H9 (cell line): ENCODE results near the gene WNT9A. TPM values are rescaled to one million over a fixed set of nuclear protein-coding genes. Genes with fewer than 3 reads are reported as not detected.

Experiments used
- DNase-seq: peaks from one replicate; pipeline ENCODE4 v3.0.0-alpha.2; 2017
- H2AFZ ChIP-seq: one replicate; pipeline ENCODE4 v1.6.1; 2013; ENCODE audit warnings: mild to moderate bottlenecking, low read length, control low read depth, moderate library complexity
- H2AK5ac ChIP-seq: 2 replicates; pipeline ENCODE4 v1.6.1; 2013; ENCODE audit warnings: low read length, control low read depth, mixed read lengths; ENCODE audit not compliant: insufficient read length
- H2BK120ac ChIP-seq: one replicate; pipeline ENCODE4 v1.6.1; 2013; ENCODE audit warnings: low read depth, mild to moderate bottlenecking, low read length, control low read depth, inconsistent platforms; ENCODE audit not compliant: poor library complexity, severe bottlenecking
- H2BK12ac ChIP-seq: 2 replicates; pipeline ENCODE4 v1.6.1; 2013; ENCODE audit warnings: low read length, control low read depth, mixed read lengths, low read depth; ENCODE audit not compliant: insufficient read length
- H2BK15ac ChIP-seq: 2 replicates; pipeline ENCODE4 v1.6.1; 2013; ENCODE audit warnings: low read depth, low read length, control low read depth
- H2BK20ac ChIP-seq: one replicate; pipeline ENCODE4 v1.6.1; 2013; ENCODE audit warnings: low read depth, mild to moderate bottlenecking, low read length, control low read depth, inconsistent platforms; ENCODE audit not compliant: poor library complexity, severe bottlenecking
- H2BK5ac ChIP-seq: 2 replicates; pipeline ENCODE4 v1.6.1; 2013; ENCODE audit warnings: low read length, control low read depth, mixed read lengths; ENCODE audit not compliant: insufficient read length
- H3K14ac ChIP-seq: 2 replicates; pipeline ENCODE4 v1.6.1; 2013; ENCODE audit warnings: low read length, control low read depth; ENCODE audit not compliant: insufficient read depth
- H3K18ac ChIP-seq: 2 replicates; pipeline ENCODE4 v1.6.1; 2013; ENCODE audit warnings: low read depth, mild to moderate bottlenecking, mixed read lengths, low read length, control low read depth; ENCODE audit not compliant: insufficient read length
- H3K23ac ChIP-seq: 2 replicates; pipeline ENCODE4 v1.6.1; 2013; ENCODE audit warnings: low read length, control low read depth, mixed read lengths, low read depth; ENCODE audit not compliant: insufficient read length
- H3K23me2 ChIP-seq: 2 replicates; pipeline ENCODE4 v1.6.1; 2013; ENCODE audit warnings: low read depth, mild to moderate bottlenecking, mixed read lengths, low read length, control low read depth; ENCODE audit not compliant: insufficient read length, poor library complexity, severe bottlenecking
- H3K27ac ChIP-seq: 2 replicates; pipeline ENCODE4 v1.5.1; 2013; ENCODE audit warnings: low read length, control low read depth, mixed read lengths, low read depth; ENCODE audit not compliant: insufficient read length
- H3K27me3 ChIP-seq: 2 replicates; pipeline ENCODE4 v1.6.1; 2013; ENCODE audit warnings: low read length, control low read depth, inconsistent platforms; ENCODE audit not compliant: insufficient read depth
- H3K4ac ChIP-seq: 2 replicates; pipeline ENCODE4 v1.6.1; 2013; ENCODE audit warnings: low read depth, mild to moderate bottlenecking, control low read depth, inconsistent platforms, low read length, moderate library complexity
- H3K4me1 ChIP-seq: 2 replicates; pipeline ENCODE4 v1.6.1; 2013; ENCODE audit warnings: low read length, control low read depth, inconsistent platforms; ENCODE audit not compliant: insufficient read depth
- H3K4me2 ChIP-seq: 2 replicates; pipeline ENCODE4 v1.6.1; 2013; ENCODE audit warnings: low read length, control low read depth, mixed read lengths; ENCODE audit not compliant: insufficient read length, insufficient read depth
- H3K56ac ChIP-seq: 2 replicates; pipeline ENCODE4 v1.6.1; 2013; ENCODE audit warnings: low read depth, mild to moderate bottlenecking, mixed read lengths, low read length, control low read depth; ENCODE audit not compliant: insufficient read length
- H3K79me1 ChIP-seq: 2 replicates; pipeline ENCODE4 v1.6.1; 2013; ENCODE audit warnings: low read depth, mild to moderate bottlenecking, moderate library complexity, low read length, control low read depth, inconsistent platforms; ENCODE audit not compliant: insufficient read depth, poor library complexity, severe bottlenecking
- H3K79me2 ChIP-seq: 2 replicates; pipeline ENCODE4 v1.6.1; 2013; ENCODE audit warnings: low read length, control low read depth, inconsistent platforms; ENCODE audit not compliant: insufficient read depth
- H3K9ac ChIP-seq: 2 replicates; pipeline ENCODE4 v1.6.1; 2013; ENCODE audit warnings: low read length, control low read depth, mixed read lengths; ENCODE audit not compliant: insufficient read length; ENCODE audit errors: extremely low read depth
- H3K9me3 ChIP-seq: one replicate; pipeline ENCODE4 v1.6.1; 2013; ENCODE audit warnings: low read depth, low read length, inconsistent platforms; ENCODE audit not compliant: control insufficient read depth
- H3T11ph ChIP-seq: one replicate; pipeline ENCODE4 v1.6.1; 2013; ENCODE audit warnings: mild to moderate bottlenecking, low read length, control low read depth, inconsistent platforms
- H4K20me1 ChIP-seq: one replicate; pipeline ENCODE4 v1.6.1; 2013; ENCODE audit not compliant: control insufficient read depth, insufficient read length, insufficient read depth
- H4K5ac ChIP-seq: 2 replicates; pipeline ENCODE4 v1.6.1; 2013; ENCODE audit warnings: low read depth, mild to moderate bottlenecking, mixed read lengths, low read length, control low read depth; ENCODE audit not compliant: insufficient read length
- H4K8ac ChIP-seq: replicated peaks from 2 replicates; pipeline ENCODE4 v1.6.1; 2013; ENCODE audit warnings: low read length, control low read depth, mixed read lengths, low read depth; ENCODE audit not compliant: insufficient read length
- H4K91ac ChIP-seq: 2 replicates; pipeline ENCODE4 v1.6.1; 2013; ENCODE audit warnings: low read depth, mild to moderate bottlenecking, moderate library complexity, mixed read lengths, low read length, control low read depth; ENCODE audit not compliant: insufficient read length
- H3K27ac Mint-ChIP-seq, 3 experiments: 2 replicates in 2 of 3; 3 replicates in 1 of 3; pipeline ENCODE4 v1.8.0; 2020 to 2021; ENCODE audit warnings: mixed read lengths in 3 of 3, mild to moderate bottlenecking in 1 of 3, moderate library complexity in 1 of 3
- H3K27me3 Mint-ChIP-seq: 2 replicates; pipeline ENCODE4 v1.8.0; 2021; ENCODE audit warnings: low read depth, mild to moderate bottlenecking, moderate library complexity, mixed read lengths
- H3K36me3 Mint-ChIP-seq, 3 experiments: 2 replicates in 2 of 3; 3 replicates in 1 of 3; pipeline ENCODE4 v1.8.0; 2020 to 2021; ENCODE audit warnings: low read depth in 3 of 3, mixed read lengths in 3 of 3; ENCODE audit not compliant: insufficient read depth in 1 of 3
- H3K4me1 Mint-ChIP-seq, 2 experiments: 2 replicates each; pipeline ENCODE4 v1.8.0; 2020; ENCODE audit warnings: mixed read lengths in 2 of 2
- H3K4me3 Mint-ChIP-seq, 2 experiments: 2 replicates in 1 of 2; 3 replicates in 1 of 2; pipeline ENCODE4 v1.8.0; 2020 to 2021; ENCODE audit warnings: mild to moderate bottlenecking in 2 of 2, mixed read lengths in 2 of 2, moderate library complexity in 1 of 2
- H3K9me3 Mint-ChIP-seq, 2 experiments: 2 replicates in 1 of 2; 3 replicates in 1 of 2; pipeline ENCODE4 v1.8.0; 2020; ENCODE audit warnings: mild to moderate bottlenecking in 2 of 2, mixed read lengths in 2 of 2, moderate library complexity in 1 of 2
- CTCF ChIP-seq: fragments of 200-600 bp; sonication (generic); conservative IDR thresholded peaks from 3 replicates; pipeline ENCODE4 v1.8.0; 2021; ENCODE audit warnings: antibody characterized with exemption, mild to moderate bottlenecking
- WGBS: extraction: QIAGEN DNeasy Blood & Tissue Kit; methylation state at CpG from one replicate; pipeline ENCODE4 v1.1.7; 2013; ENCODE audit warnings: missing lambda C conversion rate, low lambda C conversion rate, mixed read lengths; ENCODE audit not compliant: insufficient read length; ENCODE audit errors: extremely low coverage; 5-methylcytosine and 5-hydroxymethylcytosine counted together
- total RNA-seq: library from RNA; stranded (reverse); gene quantifications from 2 replicates; pipeline ENCODE4 v1.2.1, GENCODE V29; 2021

Gene WNT9A
- total RNA-seq, 1 experiment from 2014 or later, result 0.77 TPM

- no peak overlapping the region for H3K18ac ChIP-seq
- H3K9ac ChIP-seq, result no peak overlapping the region
- no peak overlapping the region for H2AK5ac ChIP-seq
- Mint-ChIP-seq H3K4me1 (peaks cover 9 to 11% of the 10 kb centered on the region in 2 experiments), H3K27ac (no peak overlapping the region; a peak in 1 of 7 replicates), H3K4me3 (no peak overlapping the region), H3K9me3 (no peaks in the 10 kb centered on the region), H3K36me3 (no peaks in the 10 kb centered on the region), H3K27me3 (peaks cover 3% of the 10 kb centered on the region)
- H3K14ac ChIP-seq, result no peak overlapping the region
- H3K27ac ChIP-seq, result no peak overlapping the region
- no peaks in the 10 kb centered on the region for H4K20me1 ChIP-seq
- no peaks in the 10 kb centered on the region for H3K4me1 ChIP-seq
- no peak overlapping the region for H4K5ac ChIP-seq
- no peak for DNase-seq
- WGBS, result no CpG with 5 or more reads among the region's 12 CpGs
- no peak overlapping the region for H3K4me2 ChIP-seq
- no peak overlapping the region for H4K8ac ChIP-seq
- H4K91ac ChIP-seq, result no peak overlapping the region
- no peak overlapping the region for H2BK5ac ChIP-seq
- H3K27me3 ChIP-seq, result peaks cover under 1% of the 10 kb centered on the region; the same call in 1 of the 2 replicates
- H3K9me3 ChIP-seq, result no peaks in the 10 kb centered on the region
- no peaks in the 10 kb centered on the region for H3K79me1 ChIP-seq
- TF ChIP-seq CTCF, result no peak
- no peak overlapping the region for H3K23ac ChIP-seq
- H3T11ph ChIP-seq, result no peak overlapping the region
- no peak overlapping the region for H3K56ac ChIP-seq
- H2BK20ac ChIP-seq, result no peak overlapping the region
- H3K23me2 ChIP-seq, result peaks cover 13% of the 10 kb centered on the region
- H2BK15ac ChIP-seq, result no peak overlapping the region
- H2BK12ac ChIP-seq, result no peak overlapping the region
- H2AFZ ChIP-seq, result no peak overlapping the region
- H3K4ac ChIP-seq, result no peak overlapping the region
- H3K79me2 ChIP-seq, result no peaks in the 10 kb centered on the region
- H2BK120ac ChIP-seq, result no peak overlapping the region
Measured at GRCh38 chr1:227943381-227944089, 4.2 kb downstream of the WNT9A start.
